ENCODE data around the gene COLEC12.

DNA sequence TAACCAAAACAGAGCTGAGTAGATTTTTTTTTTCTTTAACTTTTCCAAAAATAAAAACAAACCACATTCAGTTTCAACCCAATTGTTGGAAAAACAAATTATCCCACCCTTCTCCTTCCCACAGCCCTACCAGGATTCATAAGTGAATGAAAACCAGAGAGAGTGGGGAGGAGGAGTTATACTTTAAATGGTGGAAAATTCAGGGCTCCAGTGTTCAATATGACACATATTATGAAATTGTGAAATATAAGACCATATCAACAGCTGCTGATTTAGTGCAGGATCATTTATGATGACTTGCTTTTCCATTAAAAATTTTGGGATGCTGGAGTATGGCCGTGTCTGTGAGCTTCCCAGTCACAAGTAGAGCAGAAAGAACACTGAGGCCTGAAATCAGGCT lies 26.7 kb downstream of the COLEC12 start:
- no peak for TF ChIP-seq POLR2A (IDR thresholded peaks at IDR 0.05)
- TF ChIP-seq, protein P1, sequence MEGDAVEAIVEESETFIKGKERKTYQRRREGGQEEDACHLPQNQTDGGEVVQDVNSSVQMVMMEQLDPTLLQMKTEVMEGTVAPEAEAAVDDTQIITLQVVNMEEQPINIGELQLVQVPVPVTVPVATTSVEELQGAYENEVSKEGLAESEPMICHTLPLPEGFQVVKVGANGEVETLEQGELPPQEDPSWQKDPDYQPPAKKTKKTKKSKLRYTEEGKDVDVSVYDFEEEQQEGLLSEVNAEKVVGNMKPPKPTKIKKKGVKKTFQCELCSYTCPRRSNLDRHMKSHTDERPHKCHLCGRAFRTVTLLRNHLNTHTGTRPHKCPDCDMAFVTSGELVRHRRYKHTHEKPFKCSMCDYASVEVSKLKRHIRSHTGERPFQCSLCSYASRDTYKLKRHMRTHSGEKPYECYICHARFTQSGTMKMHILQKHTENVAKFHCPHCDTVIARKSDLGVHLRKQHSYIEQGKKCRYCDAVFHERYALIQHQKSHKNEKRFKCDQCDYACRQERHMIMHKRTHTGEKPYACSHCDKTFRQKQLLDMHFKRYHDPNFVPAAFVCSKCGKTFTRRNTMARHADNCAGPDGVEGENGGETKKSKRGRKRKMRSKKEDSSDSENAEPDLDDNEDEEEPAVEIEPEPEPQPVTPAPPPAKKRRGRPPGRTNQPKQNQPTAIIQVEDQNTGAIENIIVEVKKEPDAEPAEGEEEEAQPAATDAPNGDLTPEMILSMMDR (IDR thresholded peaks at IDR 0.05): no peak
